Fibroblast of mammary gland (primary cell): ENCODE results near the gene ROBO2.

Experiments
- DNase-seq: peaks from one replicate; pipeline ENCODE4 v3.0.0-alpha.2; 2010; ENCODE audit warnings: low read depth
- H3K4me3 ChIP-seq: 2 replicates; pipeline ENCODE4 v1.5.1; 2011; ENCODE audit warnings: low read depth, mild to moderate bottlenecking, low read length, moderate library complexity; ENCODE audit not compliant: control insufficient read depth
- TF ChIP-seq, protein P1 (sequence below): conservative IDR thresholded peaks from 2 replicates; pipeline ENCODE4 v1.5.1; 2011; ENCODE audit warnings: low read depth, low read length, inconsistent platforms; ENCODE audit not compliant: control insufficient read depth, insufficient read depth

The ROBO2 gene

GRCh38 chr3:77427528-77427927 lies 387.6 kb downstream of the ROBO2 start:
- H3K4me3 ChIP-seq: no peak overlapping the region
- TF ChIP-seq, protein P1, sequence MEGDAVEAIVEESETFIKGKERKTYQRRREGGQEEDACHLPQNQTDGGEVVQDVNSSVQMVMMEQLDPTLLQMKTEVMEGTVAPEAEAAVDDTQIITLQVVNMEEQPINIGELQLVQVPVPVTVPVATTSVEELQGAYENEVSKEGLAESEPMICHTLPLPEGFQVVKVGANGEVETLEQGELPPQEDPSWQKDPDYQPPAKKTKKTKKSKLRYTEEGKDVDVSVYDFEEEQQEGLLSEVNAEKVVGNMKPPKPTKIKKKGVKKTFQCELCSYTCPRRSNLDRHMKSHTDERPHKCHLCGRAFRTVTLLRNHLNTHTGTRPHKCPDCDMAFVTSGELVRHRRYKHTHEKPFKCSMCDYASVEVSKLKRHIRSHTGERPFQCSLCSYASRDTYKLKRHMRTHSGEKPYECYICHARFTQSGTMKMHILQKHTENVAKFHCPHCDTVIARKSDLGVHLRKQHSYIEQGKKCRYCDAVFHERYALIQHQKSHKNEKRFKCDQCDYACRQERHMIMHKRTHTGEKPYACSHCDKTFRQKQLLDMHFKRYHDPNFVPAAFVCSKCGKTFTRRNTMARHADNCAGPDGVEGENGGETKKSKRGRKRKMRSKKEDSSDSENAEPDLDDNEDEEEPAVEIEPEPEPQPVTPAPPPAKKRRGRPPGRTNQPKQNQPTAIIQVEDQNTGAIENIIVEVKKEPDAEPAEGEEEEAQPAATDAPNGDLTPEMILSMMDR: no peak
- no peak for DNase-seq

- no peak for DNase-seq
- no peak overlapping the region for H3K4me3 ChIP-seq
- TF ChIP-seq, protein P1: no peak
These were observed 397.0 kb downstream of the ROBO2 start for GRCh38 chr3:77436908-77437307.

DNA sequence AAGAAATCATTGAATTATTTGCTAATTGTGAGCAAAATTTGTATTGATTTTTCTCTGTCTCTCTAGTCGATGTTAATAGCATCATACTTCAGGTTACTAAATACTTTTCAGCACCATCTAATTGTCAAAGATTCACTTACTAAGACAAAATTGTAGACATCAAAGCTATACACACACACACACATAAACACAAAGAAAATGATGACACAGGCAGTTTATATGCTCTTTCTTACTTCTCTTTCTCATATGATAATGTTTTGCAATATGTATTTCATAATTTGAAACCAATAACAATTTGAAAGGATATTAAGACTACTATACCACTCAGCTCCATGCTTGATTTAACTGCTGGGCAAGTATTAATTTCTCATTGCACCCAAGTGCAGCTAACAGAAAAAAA lies 406.2 kb downstream of the ROBO2 start:
- DNase-seq: no peak
- no peak overlapping the region for H3K4me3 ChIP-seq
- TF ChIP-seq, protein P1: no peak

GRCh38 chr3:77446761-77447160 lies 406.9 kb downstream of the ROBO2 start:
- DNase-seq: no peak
- TF ChIP-seq, protein P1: no peak
- H3K4me3 ChIP-seq: no peak overlapping the region

DNA sequence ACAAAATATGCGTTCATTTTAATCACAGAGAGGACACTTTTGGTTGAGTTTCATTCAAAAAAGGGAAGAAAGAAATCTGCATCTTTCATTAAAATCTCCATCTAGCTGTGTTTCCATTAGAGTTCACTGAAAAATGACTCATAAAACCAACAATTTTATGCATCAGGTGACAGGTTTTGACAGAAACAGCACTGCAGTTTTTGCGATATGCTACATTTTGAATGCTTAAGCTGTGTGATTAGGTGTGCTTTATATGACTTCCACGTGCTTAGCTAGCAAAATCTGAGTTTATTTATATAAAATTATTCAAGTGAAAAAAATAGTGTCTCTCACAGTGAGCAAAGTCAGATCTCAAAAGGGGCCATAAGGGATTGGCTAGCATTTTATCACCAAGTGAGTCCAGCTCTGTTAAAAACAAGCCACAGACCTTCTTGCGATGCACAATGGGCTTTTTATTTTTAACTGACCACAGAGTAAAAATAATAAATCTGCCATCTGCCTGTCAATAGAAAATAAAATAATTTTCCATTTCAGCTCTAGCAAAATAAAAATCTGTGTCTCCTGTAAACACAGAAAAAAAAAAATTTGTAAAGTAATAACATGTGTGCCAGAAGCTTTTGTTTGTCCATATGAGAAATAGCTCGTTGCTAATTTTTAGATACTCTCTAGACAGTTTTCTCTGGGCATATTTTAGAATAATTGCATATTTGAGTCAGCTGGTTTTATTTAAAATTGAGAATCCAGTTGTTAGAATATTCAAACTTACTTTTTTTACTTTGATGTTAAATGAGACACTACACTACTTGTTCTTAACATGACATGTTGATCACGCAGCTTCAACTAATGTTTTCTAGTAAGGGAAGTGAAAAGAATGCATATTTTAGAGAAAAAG lies 409.8 kb downstream of the ROBO2 start:
- no peak overlapping the region for H3K4me3 ChIP-seq
- TF ChIP-seq, protein P1: no peak
- DNase-seq: no peak

GRCh38 chr3:77456431-77456830 lies 416.5 kb downstream of the ROBO2 start:
- no peak for DNase-seq
- no peak overlapping the region for H3K4me3 ChIP-seq
- TF ChIP-seq, protein P1: no peak
